Gastrocnemius medialis (tissue), 4 donors: ENCODE measurements around the gene GALNT9.

ENCODE experiments used
- CTCF ChIP-seq, 5 experiments: fragments of 450-650 bp in 3 of 5; fragments of 200-600 bp in 2 of 5; sonication (generic) in 2 of 5; IDR thresholded peaks in 4 of 5; conservative IDR thresholded peaks in 1 of 5; 1 replicate in 4 of 5; 2 replicates in 1 of 5; pipeline ENCODE4 v1.5.1; 2016 to 2019; ENCODE audit warnings: antibody characterized with exemption in 5 of 5, mild to moderate bottlenecking in 3 of 5, moderate library complexity in 3 of 5
- POLR2A ChIP-seq, 2 donors: fragments of 450-650 bp; IDR thresholded peaks; one replicate each; pipeline ENCODE4 v1.6.1; 2017; ENCODE audit warnings: antibody characterized with exemption in 2 of 2, mild to moderate bottlenecking in 2 of 2, moderate library complexity in 2 of 2

GRCh38 chr12:132308853-132309595 is 20.4 kb downstream of the GALNT9 start:
- no peak for TF ChIP-seq POLR2A (IDR thresholded peaks at IDR 0.05)
- no peak for TF ChIP-seq CTCF (IDR thresholded peaks at IDR 0.05 in 4 of 5, conservative IDR thresholded peaks at IDR 0.05 in 1 of 5)
